NCI-H1105 treated with DMSO at 0.1 percent for 48 hours (cell line): ENCODE data around the gene RNF40.

Experiments used
- DNase-seq: peaks from one replicate; lab custom pipeline; 2025; lab: John Stamatoyannopoulos, UW

The RNF40 gene

GRCh38 chr16:30740364-30741251 lies 21.5 kb upstream of the RNF40 start:
- no peak for DNase-seq

GRCh38 chr16:30741461-30741914 lies 20.6 kb upstream of the RNF40 start:
- no peak for DNase-seq

GRCh38 chr16:30743716-30744115 lies 18.4 kb upstream of the RNF40 start:
- no peak for DNase-seq

GRCh38 chr16:30744183-30744582 lies 17.9 kb upstream of the RNF40 start:
- no peak for DNase-seq

- DNase-seq = no peak
Measured at GRCh38 chr16:30745082-30745481, 17.0 kb upstream of the RNF40 start.

- DNase-seq = no peak
Measured at GRCh38 chr16:30746638-30747175, 15.4 kb upstream of the RNF40 start.

GRCh38 chr16:30747331-30747730 lies 14.8 kb upstream of the RNF40 start:
- no peak for DNase-seq

GRCh38 chr16:30747799-30748633 lies 14.1 kb upstream of the RNF40 start, which contains the start of gene PHKG2:
Gene PHKG2 (plus strand): TSS chr16:30748425. CDS start chr16:30748821, 396 bp downstream.
- peak; percentile 97 for DNase-seq

- no peak for DNase-seq
Measured at GRCh38 chr16:30748634-30749445, 13.3 kb upstream of the RNF40 start.

- no peak for DNase-seq
Measured at GRCh38 chr16:30750201-30750600, 11.9 kb upstream of the RNF40 start.

- DNase-seq = no peak
Measured at GRCh38 chr16:30750876-30751465, 11.2 kb upstream of the RNF40 start.

- DNase-seq = no peak
Measured at GRCh38 chr16:30753596-30753995, 8.5 kb upstream of the RNF40 start.

GRCh38 chr16:30755955-30756780 lies 6.0 kb upstream of the RNF40 start:
- no peak for DNase-seq

GRCh38 chr16:30756781-30757100 lies 5.4 kb upstream of the RNF40 start:
- no peak for DNase-seq

GRCh38 chr16:30757316-30757715 lies 4.8 kb upstream of the RNF40 start:
- no peak for DNase-seq

- DNase-seq = no peak
Measured at GRCh38 chr16:30758988-30759491, 3.1 kb upstream of the RNF40 start.

- DNase-seq = no peak
Measured at GRCh38 chr16:30760001-30760559, 2.0 kb upstream of the RNF40 start.

- no peak for DNase-seq
Measured at GRCh38 chr16:30760577-30761426, 1.3 kb upstream of the RNF40 start.

GRCh38 chr16:30761427-30761927 lies 645 bp upstream of the RNF40 start:
- DNase-seq = peak; percentile 48
